Measurements from ENCODE around the gene RUSC1.
"Not testable (repeated sequence)": the region's sequence is repeated elsewhere in the genome, so short reads cannot be mapped to it uniquely, and the experiment has no call there.

RUSC1 gene

GRCh38 chr1:155324717-155325602, 4.3 kb downstream of the RUSC1 start:
- no peak for FAIRE-seq

- no peak for FAIRE-seq
Observed at GRCh38 chr1:155325603-155325893, 4.9 kb downstream of the RUSC1 start.

GRCh38 chr1:155326020-155326526, 5.4 kb downstream of the RUSC1 start:
- no peak for FAIRE-seq

- FAIRE-seq, result no peak
Observed at GRCh38 chr1:155326631-155327037, 5.9 kb downstream of the RUSC1 start.

- no peak for FAIRE-seq
Observed at GRCh38 chr1:155327981-155328380, 7.3 kb downstream of the RUSC1 start.

GRCh38 chr1:155328856-155329255, 8.2 kb downstream of the RUSC1 start:
- not testable (repeated sequence) for FAIRE-seq

- no peak for FAIRE-seq
Observed at GRCh38 chr1:155329980-155330598, 9.4 kb downstream of the RUSC1 start.

GRCh38 chr1:155334962-155335361, 14.3 kb downstream of the RUSC1 start:
- no peak for FAIRE-seq

GRCh38 chr1:155339515-155340097, 18.9 kb downstream of the RUSC1 start:
- no peak for FAIRE-seq

- no peak for FAIRE-seq
Observed at GRCh38 chr1:155342842-155343241, 22.1 kb downstream of the RUSC1 start.

- FAIRE-seq, result no peak
Observed at GRCh38 chr1:155352631-155353030, 31.9 kb downstream of the RUSC1 start.

GRCh38 chr1:155360051-155360450, 39.4 kb downstream of the RUSC1 start:
- no peak for FAIRE-seq

GRCh38 chr1:155379180-155379579, 58.5 kb downstream of the RUSC1 start:
- no peak for FAIRE-seq

GRCh38 chr1:155379631-155380090, 59.0 kb downstream of the RUSC1 start:
- FAIRE-seq, result no peak
